ENCODE measurements around the gene GLRA1.

The GLRA1 gene

GRCh38 chr5:151812757-151813309 lies 111.8 kb downstream of the GLRA1 start:
- H3K4me3 ChIP-seq (ENCODE audit: low read depth, low read length) = no peak overlapping the region
- no peak for TF ChIP-seq CTCF (IDR thresholded peaks at IDR 0.05; ENCODE audit: low read depth, low read length, missing control alignments)
- no peak for DNase-seq (ENCODE audit: low read depth)
- in situ Hi-C loops (cut with HindIII; ENCODE audit: low sequenced_read_pairs) = no loop called here

GRCh38 chr5:151811593-151812321 lies 112.9 kb downstream of the GLRA1 start:
- peak; percentile 65 for DNase-seq (ENCODE audit: low read depth)
- H3K4me3 ChIP-seq (ENCODE audit: low read depth, low read length) = no peak overlapping the region

GRCh38 chr5:151810897-151811296 lies 113.8 kb downstream of the GLRA1 start:
- in situ Hi-C loops (cut with HindIII; ENCODE audit: low sequenced_read_pairs) = no loop called here
- no peak for DNase-seq (ENCODE audit: low read depth)
- TF ChIP-seq CTCF (IDR thresholded peaks at IDR 0.05; ENCODE audit: low read depth, low read length, missing control alignments) = no peak
- no peak overlapping the region for H3K4me3 ChIP-seq (ENCODE audit: low read depth, low read length)

More at GRCh38 chr5:151811593-151812321, 112.9 kb downstream of the GLRA1 start:
- in situ Hi-C loops (cut with HindIII; ENCODE audit: low sequenced_read_pairs) = no loop called here
- no peak for TF ChIP-seq CTCF (IDR thresholded peaks at IDR 0.05; ENCODE audit: low read depth, low read length, missing control alignments)

- no peak overlapping the region for H3K4me3 ChIP-seq (ENCODE audit: low read depth, low read length)
- in situ Hi-C loops (cut with HindIII; ENCODE audit: low sequenced_read_pairs) = no loop called here
- TF ChIP-seq CTCF (IDR thresholded peaks at IDR 0.05; ENCODE audit: low read depth, low read length, missing control alignments) = no peak
- no peak for DNase-seq (ENCODE audit: low read depth)
Measured at GRCh38 chr5:151810449-151810848, 114.2 kb downstream of the GLRA1 start.

- DNase-seq (ENCODE audit: low read depth) = no peak
- H3K4me3 ChIP-seq (ENCODE audit: low read depth, low read length) = no peak overlapping the region
- in situ Hi-C loops (cut with HindIII; ENCODE audit: low sequenced_read_pairs) = no loop called here
- no peak for TF ChIP-seq CTCF (IDR thresholded peaks at IDR 0.05; ENCODE audit: low read depth, low read length, missing control alignments)
Measured at GRCh38 chr5:151808451-151809169, 116.0 kb downstream of the GLRA1 start.

- in situ Hi-C loops (cut with HindIII; ENCODE audit: low sequenced_read_pairs) = no loop called here
- DNase-seq (ENCODE audit: low read depth) = no peak
- H3K4me3 ChIP-seq (ENCODE audit: low read depth, low read length) = no peak overlapping the region
- TF ChIP-seq CTCF (IDR thresholded peaks at IDR 0.05; ENCODE audit: low read depth, low read length, missing control alignments) = no peak
Measured at GRCh38 chr5:151805414-151806223, 119.0 kb downstream of the GLRA1 start.

Data from astrocyte of the cerebellum (primary cell).